ENCODE results near the gene CYB561A3. TPM values are rescaled to one million over a fixed set of nuclear protein-coding genes. Genes with fewer than 3 reads are reported as not detected.

CYB561A3 gene
- total RNA-seq, 1 experiment from 2014 or later, result 80.3 TPM

DNA sequence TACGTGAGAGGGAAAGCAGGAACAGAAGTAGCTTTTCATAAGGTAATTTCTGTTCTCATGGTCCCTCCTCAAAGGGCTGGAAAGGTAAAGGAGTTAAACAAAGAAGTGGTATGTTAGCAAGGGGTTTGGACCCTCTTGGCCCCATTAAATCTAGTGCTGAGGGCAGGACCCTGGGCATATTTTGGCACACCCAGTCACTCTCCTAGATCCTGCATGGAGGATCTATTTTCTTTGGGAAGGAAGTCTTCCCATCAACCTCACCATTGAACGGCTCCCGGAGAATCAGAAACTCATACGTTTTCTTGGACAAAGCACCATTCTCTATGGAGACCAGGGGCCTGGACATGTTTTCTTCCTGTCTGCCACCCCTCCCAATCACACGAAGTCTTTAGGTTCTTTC, 42.4 kb upstream of the CYB561A3 start:
- no peak for DNase-seq (ENCODE audit: low read depth, low spot score)
- CTCF ChIA-PET, result no interaction called here

DNA sequence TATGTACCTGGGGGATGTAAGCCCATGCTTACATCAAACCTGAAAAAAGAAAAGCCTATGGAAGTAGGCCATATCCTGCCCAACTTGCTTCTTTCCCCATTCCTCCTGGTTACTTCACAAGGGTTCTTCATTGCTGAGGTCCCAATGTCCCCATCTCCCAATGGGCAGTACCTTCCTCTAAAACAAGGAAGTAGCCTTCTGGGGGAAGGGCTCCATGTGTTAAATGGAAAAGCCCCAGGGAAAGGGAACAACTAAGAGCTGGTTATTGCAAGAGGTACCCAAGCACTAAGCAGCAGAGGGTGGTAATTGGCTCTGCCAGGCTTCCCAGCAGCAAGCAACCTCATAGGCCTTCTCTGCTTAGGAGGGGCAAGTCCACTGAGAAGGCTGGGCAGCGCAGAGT, 42.0 kb upstream of the CYB561A3 start:
- DNase-seq (ENCODE audit: low read depth, low spot score) (no peak), ATAC-seq (no peak)
- ChIA-PET CTCF (interaction anchor here (0.6 kb wide), 1 partner anchor 18 kb away, joined by 3 read pairs; no protein-coding TSS in a partner anchor), POLR2A (no interaction called here)
- H3K4me1 ChIP-seq (ENCODE audit: control insufficient read depth, insufficient read depth, low read length), result no peaks in the 10 kb centered on the region
- intact Hi-C loops (cut with micrococcal nuclease; ENCODE audit: unreplicated experiment), result no loop called here
- in situ Hi-C loops (cut with HindIII; ENCODE audit: low pct_unique_long_range_greater_than_20kb, low sequenced_read_pairs), result no loop called here
- H3K27ac ChIP-seq (ENCODE audit: low read length), result no peak overlapping the region
- peaks cover 34% of the 10 kb centered on the region for H3K36me3 ChIP-seq (ENCODE audit: control insufficient read depth, insufficient read depth, low read length)
- no peaks in the 10 kb centered on the region for H3K9me3 ChIP-seq (ENCODE audit: control insufficient read depth, insufficient read depth, low read depth, low read length)
- H3K4me3 ChIP-seq (ENCODE audit: low read depth in 2 of 2, low read length in 2 of 2), result no peak overlapping the region
- no peaks in the 10 kb centered on the region for H3K27me3 ChIP-seq (ENCODE audit: control insufficient read depth, insufficient read depth, low read length)
- TF ChIP-seq TCF7L2 (IDR thresholded peaks at IDR 0.05; ENCODE audit: low read depth, low read length) (no peak), POLR2AphosphoS5 (IDR thresholded peaks at IDR 0.05; ENCODE audit: low read depth, low read length) (no peak)
- TF ChIP-seq, protein P1, sequence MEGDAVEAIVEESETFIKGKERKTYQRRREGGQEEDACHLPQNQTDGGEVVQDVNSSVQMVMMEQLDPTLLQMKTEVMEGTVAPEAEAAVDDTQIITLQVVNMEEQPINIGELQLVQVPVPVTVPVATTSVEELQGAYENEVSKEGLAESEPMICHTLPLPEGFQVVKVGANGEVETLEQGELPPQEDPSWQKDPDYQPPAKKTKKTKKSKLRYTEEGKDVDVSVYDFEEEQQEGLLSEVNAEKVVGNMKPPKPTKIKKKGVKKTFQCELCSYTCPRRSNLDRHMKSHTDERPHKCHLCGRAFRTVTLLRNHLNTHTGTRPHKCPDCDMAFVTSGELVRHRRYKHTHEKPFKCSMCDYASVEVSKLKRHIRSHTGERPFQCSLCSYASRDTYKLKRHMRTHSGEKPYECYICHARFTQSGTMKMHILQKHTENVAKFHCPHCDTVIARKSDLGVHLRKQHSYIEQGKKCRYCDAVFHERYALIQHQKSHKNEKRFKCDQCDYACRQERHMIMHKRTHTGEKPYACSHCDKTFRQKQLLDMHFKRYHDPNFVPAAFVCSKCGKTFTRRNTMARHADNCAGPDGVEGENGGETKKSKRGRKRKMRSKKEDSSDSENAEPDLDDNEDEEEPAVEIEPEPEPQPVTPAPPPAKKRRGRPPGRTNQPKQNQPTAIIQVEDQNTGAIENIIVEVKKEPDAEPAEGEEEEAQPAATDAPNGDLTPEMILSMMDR (IDR thresholded peaks at IDR 0.05), result no peak
- no TSS peak for BruUV-seq (replicated peaks)

More for the DNA sequence above, 42.4 kb upstream of the CYB561A3 start:
- BruUV-seq (replicated peaks), result TSS peak; percentile 50
- H3K4me1 ChIP-seq (ENCODE audit: control insufficient read depth, insufficient read depth, low read length), result no peaks in the 10 kb centered on the region
- peaks cover 34% of the 10 kb centered on the region for H3K36me3 ChIP-seq (ENCODE audit: control insufficient read depth, insufficient read depth, low read length)
- TF ChIP-seq, protein P1 (IDR thresholded peaks at IDR 0.05), result no peak
- TF ChIP-seq POLR2AphosphoS5 (IDR thresholded peaks at IDR 0.05; ENCODE audit: low read depth, low read length) (no peak), TCF7L2 (IDR thresholded peaks at IDR 0.05; ENCODE audit: low read depth, low read length) (no peak), SIN3A (IDR thresholded peaks at IDR 0.05; ENCODE audit: borderline replicate concordance, insufficient read depth, low read depth, low read length) (no peak)
- TF ChIP-seq, protein P2, sequence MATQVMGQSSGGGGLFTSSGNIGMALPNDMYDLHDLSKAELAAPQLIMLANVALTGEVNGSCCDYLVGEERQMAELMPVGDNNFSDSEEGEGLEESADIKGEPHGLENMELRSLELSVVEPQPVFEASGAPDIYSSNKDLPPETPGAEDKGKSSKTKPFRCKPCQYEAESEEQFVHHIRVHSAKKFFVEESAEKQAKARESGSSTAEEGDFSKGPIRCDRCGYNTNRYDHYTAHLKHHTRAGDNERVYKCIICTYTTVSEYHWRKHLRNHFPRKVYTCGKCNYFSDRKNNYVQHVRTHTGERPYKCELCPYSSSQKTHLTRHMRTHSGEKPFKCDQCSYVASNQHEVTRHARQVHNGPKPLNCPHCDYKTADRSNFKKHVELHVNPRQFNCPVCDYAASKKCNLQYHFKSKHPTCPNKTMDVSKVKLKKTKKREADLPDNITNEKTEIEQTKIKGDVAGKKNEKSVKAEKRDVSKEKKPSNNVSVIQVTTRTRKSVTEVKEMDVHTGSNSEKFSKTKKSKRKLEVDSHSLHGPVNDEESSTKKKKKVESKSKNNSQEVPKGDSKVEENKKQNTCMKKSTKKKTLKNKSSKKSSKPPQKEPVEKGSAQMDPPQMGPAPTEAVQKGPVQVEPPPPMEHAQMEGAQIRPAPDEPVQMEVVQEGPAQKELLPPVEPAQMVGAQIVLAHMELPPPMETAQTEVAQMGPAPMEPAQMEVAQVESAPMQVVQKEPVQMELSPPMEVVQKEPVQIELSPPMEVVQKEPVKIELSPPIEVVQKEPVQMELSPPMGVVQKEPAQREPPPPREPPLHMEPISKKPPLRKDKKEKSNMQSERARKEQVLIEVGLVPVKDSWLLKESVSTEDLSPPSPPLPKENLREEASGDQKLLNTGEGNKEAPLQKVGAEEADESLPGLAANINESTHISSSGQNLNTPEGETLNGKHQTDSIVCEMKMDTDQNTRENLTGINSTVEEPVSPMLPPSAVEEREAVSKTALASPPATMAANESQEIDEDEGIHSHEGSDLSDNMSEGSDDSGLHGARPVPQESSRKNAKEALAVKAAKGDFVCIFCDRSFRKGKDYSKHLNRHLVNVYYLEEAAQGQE (IDR thresholded peaks at IDR 0.05; ENCODE audit: insufficient read depth in 1 of 2, low read depth in 2 of 2, low read length in 1 of 2), result no peak
- POLR2A ChIA-PET, result no interaction called here
- H3K27me3 ChIP-seq (ENCODE audit: control insufficient read depth, insufficient read depth, low read length), result no peaks in the 10 kb centered on the region
- in situ Hi-C loops (cut with HindIII; ENCODE audit: low pct_unique_long_range_greater_than_20kb, low sequenced_read_pairs) (no loop called here), intact Hi-C loops (cut with micrococcal nuclease; ENCODE audit: unreplicated experiment) (no loop called here)
- H3K9me3 ChIP-seq (ENCODE audit: control insufficient read depth, insufficient read depth, low read depth, low read length), result no peaks in the 10 kb centered on the region
- H3K27ac ChIP-seq (ENCODE audit: low read length), result no peak overlapping the region
- no peak overlapping the region for H3K4me3 ChIP-seq (ENCODE audit: low read depth in 2 of 2, low read length in 2 of 2)
- ATAC-seq, result no peak
